ENCODE data around the gene APOA5. TPM values are rescaled to one million over a fixed set of nuclear protein-coding genes. Genes with fewer than 3 reads are reported as not detected.

Gene APOA5
- total and polyA plus RNA-seq, 2 of the 13 experiments (the other 11 are each of a cell fraction or from before 2014, with no cell fraction given): 44.0 to 49.1 TPM

DNA sequence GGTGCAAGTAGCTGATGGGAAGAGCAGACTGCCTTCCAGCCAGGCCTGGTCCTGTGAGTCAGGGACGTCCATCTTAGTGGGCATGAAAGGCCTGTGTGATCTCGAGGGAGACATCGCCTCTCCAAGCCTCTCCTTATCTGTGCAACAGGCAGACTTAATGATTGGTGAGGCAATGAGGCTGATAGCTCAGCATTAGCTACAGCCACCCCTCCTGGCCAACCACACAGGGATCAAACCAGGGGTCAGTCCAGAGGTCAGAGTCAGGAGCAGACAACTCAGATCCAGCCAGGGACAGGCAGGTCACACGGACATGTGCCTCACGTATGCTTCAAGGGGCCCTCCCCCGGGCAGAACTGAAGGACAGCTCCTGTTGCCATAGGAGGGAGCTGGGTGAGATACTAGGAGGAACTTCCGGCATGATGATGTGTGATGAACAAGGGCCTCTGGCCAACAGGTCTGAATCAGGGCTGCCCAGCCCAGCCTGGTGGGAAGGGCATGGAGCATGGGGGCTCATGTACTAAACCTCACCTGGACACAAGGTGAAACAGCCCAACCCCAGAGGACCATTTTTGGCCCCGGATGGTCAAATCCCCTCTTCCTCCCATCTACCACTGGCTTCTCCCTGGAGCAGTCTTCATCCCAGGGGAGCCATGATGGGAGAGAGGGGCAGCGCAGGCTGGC is 35.2 kb upstream of the APOA5 start (continued):
- TF ChIP-seq, protein P1, sequence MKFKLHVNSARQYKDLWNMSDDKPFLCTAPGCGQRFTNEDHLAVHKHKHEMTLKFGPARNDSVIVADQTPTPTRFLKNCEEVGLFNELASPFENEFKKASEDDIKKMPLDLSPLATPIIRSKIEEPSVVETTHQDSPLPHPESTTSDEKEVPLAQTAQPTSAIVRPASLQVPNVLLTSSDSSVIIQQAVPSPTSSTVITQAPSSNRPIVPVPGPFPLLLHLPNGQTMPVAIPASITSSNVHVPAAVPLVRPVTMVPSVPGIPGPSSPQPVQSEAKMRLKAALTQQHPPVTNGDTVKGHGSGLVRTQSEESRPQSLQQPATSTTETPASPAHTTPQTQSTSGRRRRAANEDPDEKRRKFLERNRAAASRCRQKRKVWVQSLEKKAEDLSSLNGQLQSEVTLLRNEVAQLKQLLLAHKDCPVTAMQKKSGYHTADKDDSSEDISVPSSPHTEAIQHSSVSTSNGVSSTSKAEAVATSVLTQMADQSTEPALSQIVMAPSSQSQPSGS (CRISPR knock-in tag; IDR thresholded peaks at IDR 0.05): peak; percentile 72; the same call in 1 of the 2 replicates
- TF ChIP-seq MED1 (CRISPR knock-in tag; IDR thresholded peaks at IDR 0.05) (peak; percentile 99), ZNF724P (CRISPR knock-in tag; IDR thresholded peaks at IDR 0.05; ENCODE audit: borderline replicate concordance) (no peak; the same call in 1 of the 2 replicates), TCF12 (IDR thresholded peaks at IDR 0.05) (no peak), TCF12 (CRISPR knock-in tag; IDR thresholded peaks at IDR 0.05) (peak; percentile 98), BORCS8-MEF2B (CRISPR knock-in tag; IDR thresholded peaks at IDR 0.05) (no peak), ZNF230 (CRISPR knock-in tag; IDR thresholded peaks at IDR 0.05) (no peak), HOXA7 (CRISPR knock-in tag; IDR thresholded peaks at IDR 0.05) (no peak), ZSCAN29 (CRISPR knock-in tag; conservative IDR thresholded peaks at IDR 0.05) (peak; percentile 77), ZFX (CRISPR knock-in tag; IDR thresholded peaks at IDR 0.05; ENCODE audit: low read depth) (peak; percentile 91)
- TF ChIP-seq, protein P2, sequence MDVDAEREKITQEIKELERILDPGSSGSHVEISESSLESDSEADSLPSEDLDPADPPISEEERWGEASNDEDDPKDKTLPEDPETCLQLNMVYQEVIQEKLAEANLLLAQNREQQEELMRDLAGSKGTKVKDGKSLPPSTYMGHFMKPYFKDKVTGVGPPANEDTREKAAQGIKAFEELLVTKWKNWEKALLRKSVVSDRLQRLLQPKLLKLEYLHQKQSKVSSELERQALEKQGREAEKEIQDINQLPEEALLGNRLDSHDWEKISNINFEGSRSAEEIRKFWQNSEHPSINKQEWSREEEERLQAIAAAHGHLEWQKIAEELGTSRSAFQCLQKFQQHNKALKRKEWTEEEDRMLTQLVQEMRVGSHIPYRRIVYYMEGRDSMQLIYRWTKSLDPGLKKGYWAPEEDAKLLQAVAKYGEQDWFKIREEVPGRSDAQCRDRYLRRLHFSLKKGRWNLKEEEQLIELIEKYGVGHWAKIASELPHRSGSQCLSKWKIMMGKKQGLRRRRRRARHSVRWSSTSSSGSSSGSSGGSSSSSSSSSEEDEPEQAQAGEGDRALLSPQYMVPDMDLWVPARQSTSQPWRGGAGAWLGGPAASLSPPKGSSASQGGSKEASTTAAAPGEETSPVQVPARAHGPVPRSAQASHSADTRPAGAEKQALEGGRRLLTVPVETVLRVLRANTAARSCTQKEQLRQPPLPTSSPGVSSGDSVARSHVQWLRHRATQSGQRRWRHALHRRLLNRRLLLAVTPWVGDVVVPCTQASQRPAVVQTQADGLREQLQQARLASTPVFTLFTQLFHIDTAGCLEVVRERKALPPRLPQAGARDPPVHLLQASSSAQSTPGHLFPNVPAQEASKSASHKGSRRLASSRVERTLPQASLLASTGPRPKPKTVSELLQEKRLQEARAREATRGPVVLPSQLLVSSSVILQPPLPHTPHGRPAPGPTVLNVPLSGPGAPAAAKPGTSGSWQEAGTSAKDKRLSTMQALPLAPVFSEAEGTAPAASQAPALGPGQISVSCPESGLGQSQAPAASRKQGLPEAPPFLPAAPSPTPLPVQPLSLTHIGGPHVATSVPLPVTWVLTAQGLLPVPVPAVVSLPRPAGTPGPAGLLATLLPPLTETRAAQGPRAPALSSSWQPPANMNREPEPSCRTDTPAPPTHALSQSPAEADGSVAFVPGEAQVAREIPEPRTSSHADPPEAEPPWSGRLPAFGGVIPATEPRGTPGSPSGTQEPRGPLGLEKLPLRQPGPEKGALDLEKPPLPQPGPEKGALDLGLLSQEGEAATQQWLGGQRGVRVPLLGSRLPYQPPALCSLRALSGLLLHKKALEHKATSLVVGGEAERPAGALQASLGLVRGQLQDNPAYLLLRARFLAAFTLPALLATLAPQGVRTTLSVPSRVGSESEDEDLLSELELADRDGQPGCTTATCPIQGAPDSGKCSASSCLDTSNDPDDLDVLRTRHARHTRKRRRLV (CRISPR knock-in tag; IDR thresholded peaks at IDR 0.05): peak; percentile 86; the same call in 1 of the 2 replicates
- TF ChIP-seq, protein P3, sequence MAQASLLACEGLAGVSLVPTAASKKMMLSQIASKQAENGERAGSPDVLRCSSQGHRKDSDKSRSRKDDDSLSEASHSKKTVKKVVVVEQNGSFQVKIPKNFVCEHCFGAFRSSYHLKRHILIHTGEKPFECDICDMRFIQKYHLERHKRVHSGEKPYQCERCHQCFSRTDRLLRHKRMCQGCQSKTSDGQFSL (CRISPR knock-in tag; IDR thresholded peaks at IDR 0.05): no peak
- TF ChIP-seq, protein P4, sequence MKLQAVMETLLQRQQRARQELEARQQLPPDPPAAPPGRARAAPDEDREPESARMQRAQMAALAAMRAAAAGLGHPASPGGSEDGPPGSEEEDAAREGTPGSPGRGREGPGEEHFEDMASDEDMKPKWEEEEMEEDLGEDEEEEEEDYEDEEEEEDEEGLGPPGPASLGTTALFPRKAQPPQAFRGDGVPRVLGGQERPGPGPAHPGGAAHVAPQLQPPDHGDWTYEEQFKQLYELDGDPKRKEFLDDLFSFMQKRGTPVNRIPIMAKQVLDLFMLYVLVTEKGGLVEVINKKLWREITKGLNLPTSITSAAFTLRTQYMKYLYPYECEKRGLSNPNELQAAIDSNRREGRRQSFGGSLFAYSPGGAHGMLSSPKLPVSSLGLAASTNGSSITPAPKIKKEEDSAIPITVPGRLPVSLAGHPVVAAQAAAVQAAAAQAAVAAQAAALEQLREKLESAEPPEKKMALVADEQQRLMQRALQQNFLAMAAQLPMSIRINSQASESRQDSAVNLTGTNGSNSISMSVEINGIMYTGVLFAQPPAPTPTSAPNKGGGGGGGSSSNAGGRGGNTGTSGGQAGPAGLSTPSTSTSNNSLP (IDR thresholded peaks at IDR 0.05; ENCODE audit: low read depth, low read length): peak; percentile 86
- TF ChIP-seq, protein P5, sequence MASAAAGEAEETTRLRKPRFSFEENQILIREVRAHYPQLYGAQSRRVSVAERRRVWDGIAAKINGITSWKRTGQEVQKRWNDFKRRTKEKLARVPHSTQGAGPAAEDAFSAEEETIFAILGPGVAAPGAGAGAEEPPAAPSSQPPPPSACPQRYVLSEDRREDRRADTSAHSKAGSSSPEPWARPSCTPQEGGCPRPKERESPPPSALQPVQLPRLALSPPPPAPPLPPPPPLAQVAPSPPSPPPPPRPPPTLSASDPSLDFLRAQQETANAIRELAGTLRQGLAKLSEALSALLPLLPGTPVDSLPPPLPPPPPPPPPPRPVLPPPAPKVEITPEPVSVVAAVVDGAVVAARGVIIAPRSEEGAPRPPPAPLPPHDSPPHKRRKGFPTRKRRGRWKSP (CRISPR knock-in tag; IDR thresholded peaks at IDR 0.05): peak; percentile 50; the same call in 1 of the 2 replicates

Measured in HepG2 (cell line).